H9 (cell line): ENCODE measurements around the gene SCN2B. TPM values are rescaled to one million over a fixed set of nuclear protein-coding genes. Genes with fewer than 3 reads are reported as not detected.

Source experiments
- DNase-seq: peaks from one replicate; pipeline ENCODE4 v3.0.0-alpha.2; 2017
- H2AFZ ChIP-seq: one replicate; pipeline ENCODE4 v1.6.1; 2013; ENCODE audit warnings: mild to moderate bottlenecking, low read length, control low read depth, moderate library complexity
- H2AK5ac ChIP-seq: 2 replicates; pipeline ENCODE4 v1.6.1; 2013; ENCODE audit warnings: low read length, control low read depth, mixed read lengths; ENCODE audit not compliant: insufficient read length
- H2BK120ac ChIP-seq: one replicate; pipeline ENCODE4 v1.6.1; 2013; ENCODE audit warnings: low read depth, mild to moderate bottlenecking, low read length, control low read depth, inconsistent platforms; ENCODE audit not compliant: poor library complexity, severe bottlenecking
- H2BK12ac ChIP-seq: 2 replicates; pipeline ENCODE4 v1.6.1; 2013; ENCODE audit warnings: low read length, control low read depth, mixed read lengths, low read depth; ENCODE audit not compliant: insufficient read length
- H2BK15ac ChIP-seq: 2 replicates; pipeline ENCODE4 v1.6.1; 2013; ENCODE audit warnings: low read depth, low read length, control low read depth
- H2BK20ac ChIP-seq: one replicate; pipeline ENCODE4 v1.6.1; 2013; ENCODE audit warnings: low read depth, mild to moderate bottlenecking, low read length, control low read depth, inconsistent platforms; ENCODE audit not compliant: poor library complexity, severe bottlenecking
- H2BK5ac ChIP-seq: 2 replicates; pipeline ENCODE4 v1.6.1; 2013; ENCODE audit warnings: low read length, control low read depth, mixed read lengths; ENCODE audit not compliant: insufficient read length
- H3K14ac ChIP-seq: 2 replicates; pipeline ENCODE4 v1.6.1; 2013; ENCODE audit warnings: low read length, control low read depth; ENCODE audit not compliant: insufficient read depth
- H3K18ac ChIP-seq: 2 replicates; pipeline ENCODE4 v1.6.1; 2013; ENCODE audit warnings: low read depth, mild to moderate bottlenecking, mixed read lengths, low read length, control low read depth; ENCODE audit not compliant: insufficient read length
- H3K23ac ChIP-seq: 2 replicates; pipeline ENCODE4 v1.6.1; 2013; ENCODE audit warnings: low read length, control low read depth, mixed read lengths, low read depth; ENCODE audit not compliant: insufficient read length
- H3K23me2 ChIP-seq: 2 replicates; pipeline ENCODE4 v1.6.1; 2013; ENCODE audit warnings: low read depth, mild to moderate bottlenecking, mixed read lengths, low read length, control low read depth; ENCODE audit not compliant: insufficient read length, poor library complexity, severe bottlenecking
- H3K27ac ChIP-seq: 2 replicates; pipeline ENCODE4 v1.5.1; 2013; ENCODE audit warnings: low read length, control low read depth, mixed read lengths, low read depth; ENCODE audit not compliant: insufficient read length
- H3K27me3 ChIP-seq: 2 replicates; pipeline ENCODE4 v1.6.1; 2013; ENCODE audit warnings: low read length, control low read depth, inconsistent platforms; ENCODE audit not compliant: insufficient read depth
- H3K4ac ChIP-seq: 2 replicates; pipeline ENCODE4 v1.6.1; 2013; ENCODE audit warnings: low read depth, mild to moderate bottlenecking, control low read depth, inconsistent platforms, low read length, moderate library complexity
- H3K4me1 ChIP-seq: 2 replicates; pipeline ENCODE4 v1.6.1; 2013; ENCODE audit warnings: low read length, control low read depth, inconsistent platforms; ENCODE audit not compliant: insufficient read depth
- H3K4me2 ChIP-seq: 2 replicates; pipeline ENCODE4 v1.6.1; 2013; ENCODE audit warnings: low read length, control low read depth, mixed read lengths; ENCODE audit not compliant: insufficient read length, insufficient read depth
- H3K56ac ChIP-seq: 2 replicates; pipeline ENCODE4 v1.6.1; 2013; ENCODE audit warnings: low read depth, mild to moderate bottlenecking, mixed read lengths, low read length, control low read depth; ENCODE audit not compliant: insufficient read length
- H3K79me1 ChIP-seq: 2 replicates; pipeline ENCODE4 v1.6.1; 2013; ENCODE audit warnings: low read depth, mild to moderate bottlenecking, moderate library complexity, low read length, control low read depth, inconsistent platforms; ENCODE audit not compliant: insufficient read depth, poor library complexity, severe bottlenecking
- H3K79me2 ChIP-seq: 2 replicates; pipeline ENCODE4 v1.6.1; 2013; ENCODE audit warnings: low read length, control low read depth, inconsistent platforms; ENCODE audit not compliant: insufficient read depth
- H3K9ac ChIP-seq: 2 replicates; pipeline ENCODE4 v1.6.1; 2013; ENCODE audit warnings: low read length, control low read depth, mixed read lengths; ENCODE audit not compliant: insufficient read length; ENCODE audit errors: extremely low read depth
- H3K9me3 ChIP-seq: one replicate; pipeline ENCODE4 v1.6.1; 2013; ENCODE audit warnings: low read depth, low read length, inconsistent platforms; ENCODE audit not compliant: control insufficient read depth
- H3T11ph ChIP-seq: one replicate; pipeline ENCODE4 v1.6.1; 2013; ENCODE audit warnings: mild to moderate bottlenecking, low read length, control low read depth, inconsistent platforms
- H4K20me1 ChIP-seq: one replicate; pipeline ENCODE4 v1.6.1; 2013; ENCODE audit not compliant: control insufficient read depth, insufficient read length, insufficient read depth
- H4K5ac ChIP-seq: 2 replicates; pipeline ENCODE4 v1.6.1; 2013; ENCODE audit warnings: low read depth, mild to moderate bottlenecking, mixed read lengths, low read length, control low read depth; ENCODE audit not compliant: insufficient read length
- H4K8ac ChIP-seq: replicated peaks from 2 replicates; pipeline ENCODE4 v1.6.1; 2013; ENCODE audit warnings: low read length, control low read depth, mixed read lengths, low read depth; ENCODE audit not compliant: insufficient read length
- H4K91ac ChIP-seq: 2 replicates; pipeline ENCODE4 v1.6.1; 2013; ENCODE audit warnings: low read depth, mild to moderate bottlenecking, moderate library complexity, mixed read lengths, low read length, control low read depth; ENCODE audit not compliant: insufficient read length
- H3K27ac Mint-ChIP-seq, 3 experiments: 2 replicates in 2 of 3; 3 replicates in 1 of 3; pipeline ENCODE4 v1.8.0; 2020 to 2021; ENCODE audit warnings: mixed read lengths in 3 of 3, mild to moderate bottlenecking in 1 of 3, moderate library complexity in 1 of 3
- H3K27me3 Mint-ChIP-seq: 2 replicates; pipeline ENCODE4 v1.8.0; 2021; ENCODE audit warnings: low read depth, mild to moderate bottlenecking, moderate library complexity, mixed read lengths
- H3K36me3 Mint-ChIP-seq, 3 experiments: 2 replicates in 2 of 3; 3 replicates in 1 of 3; pipeline ENCODE4 v1.8.0; 2020 to 2021; ENCODE audit warnings: low read depth in 3 of 3, mixed read lengths in 3 of 3; ENCODE audit not compliant: insufficient read depth in 1 of 3
- H3K4me1 Mint-ChIP-seq, 2 experiments: 2 replicates each; pipeline ENCODE4 v1.8.0; 2020; ENCODE audit warnings: mixed read lengths in 2 of 2
- H3K4me3 Mint-ChIP-seq, 2 experiments: 2 replicates in 1 of 2; 3 replicates in 1 of 2; pipeline ENCODE4 v1.8.0; 2020 to 2021; ENCODE audit warnings: mild to moderate bottlenecking in 2 of 2, mixed read lengths in 2 of 2, moderate library complexity in 1 of 2
- H3K9me3 Mint-ChIP-seq, 2 experiments: 2 replicates in 1 of 2; 3 replicates in 1 of 2; pipeline ENCODE4 v1.8.0; 2020; ENCODE audit warnings: mild to moderate bottlenecking in 2 of 2, mixed read lengths in 2 of 2, moderate library complexity in 1 of 2
- CTCF ChIP-seq: fragments of 200-600 bp; sonication (generic); conservative IDR thresholded peaks from 3 replicates; pipeline ENCODE4 v1.8.0; 2021; ENCODE audit warnings: antibody characterized with exemption, mild to moderate bottlenecking
- WGBS: extraction: QIAGEN DNeasy Blood & Tissue Kit; methylation state at CpG from one replicate; pipeline ENCODE4 v1.1.7; 2013; ENCODE audit warnings: missing lambda C conversion rate, low lambda C conversion rate, mixed read lengths; ENCODE audit not compliant: insufficient read length; ENCODE audit errors: extremely low coverage; 5-methylcytosine and 5-hydroxymethylcytosine counted together
- total RNA-seq: library from RNA; stranded (reverse); gene quantifications from 2 replicates; pipeline ENCODE4 v1.2.1, GENCODE V29; 2021

The SCN2B gene
- total RNA-seq, 1 experiment from 2014 or later, result not detected

GRCh38 chr11:118153516-118153915 is 22.9 kb downstream of the SCN2B start:
- no peak overlapping the region for H2BK5ac ChIP-seq
- peaks cover 52 to 67% of the 10 kb centered on the region in 2 experiments for H3K4me1 Mint-ChIP-seq
- H3K9me3 Mint-ChIP-seq, result no peaks in the 10 kb centered on the region; a peak in 1 of 5 replicates
- H3K79me2 ChIP-seq, result no peaks in the 10 kb centered on the region
- no peak overlapping the region for H2BK120ac ChIP-seq
- H3K27ac ChIP-seq, result no peak overlapping the region
- H3K23ac ChIP-seq, result no peak overlapping the region
- no peak overlapping the region for H4K91ac ChIP-seq
- H3K14ac ChIP-seq, result no peak overlapping the region
- H2AK5ac ChIP-seq, result no peak overlapping the region
- H3K36me3 Mint-ChIP-seq, result no peaks in the 10 kb centered on the region; a peak in 1 of 7 replicates
- H3K56ac ChIP-seq, result no peak overlapping the region
- H3K4me2 ChIP-seq, result peak overlapping the region; percentile 85
- H3T11ph ChIP-seq, result no peak overlapping the region
- peak overlapping the region; percentile 61 to 82 for H3K4me3 Mint-ChIP-seq
- H2BK12ac ChIP-seq, result no peak overlapping the region
- H3K27me3 ChIP-seq, result peaks cover 68% of the 10 kb centered on the region
- H4K8ac ChIP-seq, result no peak overlapping the region
- no peak overlapping the region for H4K5ac ChIP-seq
- H2BK15ac ChIP-seq, result no peak overlapping the region
- no peak overlapping the region for H3K9ac ChIP-seq
- peaks cover 15% of the 10 kb centered on the region for H3K4me1 ChIP-seq
- H3K23me2 ChIP-seq, result peaks cover 30% of the 10 kb centered on the region
- peak; percentile 37 for DNase-seq
- TF ChIP-seq CTCF, result no peak
- H3K4ac ChIP-seq, result no peak overlapping the region
- no peak overlapping the region for H2AFZ ChIP-seq
- H4K20me1 ChIP-seq, result no peaks in the 10 kb centered on the region
- peaks cover 94% of the 10 kb centered on the region for H3K27me3 Mint-ChIP-seq
- no peak overlapping the region for H2BK20ac ChIP-seq
- H3K79me1 ChIP-seq, result no peaks in the 10 kb centered on the region
- no peak overlapping the region for H3K27ac Mint-ChIP-seq
- H3K9me3 ChIP-seq, result no peaks in the 10 kb centered on the region
- H3K18ac ChIP-seq, result no peak overlapping the region
- WGBS, result no CpG with 5 or more reads among the region's 16 CpGs
